GM21390 (cell line): Measurements from ENCODE around the gene ROBO3.
A peak's percentile ranks its signal among the peaks of the same experiment; 100 is the strongest.

ENCODE experiments used
- ATAC-seq: cut with Tn5 transposase; IDR thresholded peaks from one replicate; pipeline ENCODE4 v1.9.1; 2021; ENCODE audit not compliant: unreplicated experiment

Gene ROBO3

GRCh38 chr11:124917115-124917637, 51.9 kb downstream of the ROBO3 start:
- no peak for ATAC-seq

GRCh38 chr11:124918950-124919349, 53.7 kb downstream of the ROBO3 start, which contains the start of gene HEPN1:
TSS of gene HEPN1 (plus strand) at chr11:124919250.
- no peak for ATAC-seq

GRCh38 chr11:124919898-124920297, 54.7 kb downstream of the ROBO3 start:
- ATAC-seq, result no peak

- ATAC-seq, result no peak
These were observed 55.1 kb downstream of the ROBO3 start for GRCh38 chr11:124920356-124920755.

GRCh38 chr11:124920870-124921609, 55.8 kb downstream of the ROBO3 start:
- ATAC-seq, result peak; percentile 59

- no peak for ATAC-seq
These were observed 57.6 kb downstream of the ROBO3 start for GRCh38 chr11:124922831-124923230.

GRCh38 chr11:124923296-124923695, 58.1 kb downstream of the ROBO3 start:
- no peak for ATAC-seq

- ATAC-seq, result no peak
These were observed 63.9 kb downstream of the ROBO3 start for GRCh38 chr11:124928942-124929665.

- peak; percentile 98 for ATAC-seq
These were observed 65.6 kb downstream of the ROBO3 start for GRCh38 chr11:124930799-124931198.
